Naive thymus-derived CD8-positive, alpha-beta T cell (primary cell): ENCODE data around the gene HBD. TPM values are rescaled to one million over a fixed set of nuclear protein-coding genes. Genes with fewer than 3 reads are reported as not detected.

ENCODE experiments used
- ATAC-seq, 2 donors: fragments of 150-1000 bp; cut with Tn5 transposase in 1 of 2; sonication (Bioruptor Pico), chemical (Tn5 transposase) in 1 of 2; 1 replicate in 1 of 2; 2 replicates in 1 of 2; pipeline ENCODE4 v1.10.0; 2021; ENCODE audit warnings: mild to moderate bottlenecking in 2 of 2, moderate library complexity in 2 of 2
- POLR2A ChIA-PET: fragments of 350-600 bp; sonication (Branson Sonifier 250); formaldehyde crosslinking; loops from one replicate; lab custom pipeline; 2021; ENCODE audit warnings: antibody characterized with exemption; lab: Charles Lee
- DNase-seq, 10 donors: peaks; one replicate each; pipeline versions ENCODE4 v3.0.0 to v3.0.0-alpha.2; 2020 to 2022
- H3K27ac Mint-ChIP-seq, 10 donors: one replicate each; pipeline ENCODE4 v1.8.0; 2020 to 2022; ENCODE audit warnings: mild to moderate bottlenecking in 10 of 10, mixed read lengths in 10 of 10, moderate library complexity in 4 of 10, inconsistent platforms in 1 of 10
- H3K27me3 Mint-ChIP-seq, 5 donors: one replicate each; pipeline ENCODE4 v1.8.0; 2021 to 2022; ENCODE audit warnings: mixed read lengths in 5 of 5
- H3K36me3 Mint-ChIP-seq, 3 donors: one replicate each; pipeline ENCODE4 v1.8.0; 2020 to 2022; ENCODE audit warnings: mixed read lengths in 3 of 3, mild to moderate bottlenecking in 2 of 3, inconsistent platforms in 1 of 3
- H3K4me1 Mint-ChIP-seq, 4 donors: one replicate each; pipeline ENCODE4 v1.8.0; 2021 to 2022; ENCODE audit warnings: mixed read lengths in 4 of 4
- H3K4me3 Mint-ChIP-seq, 10 donors: one replicate each; pipeline ENCODE4 v1.8.0; 2020 to 2022; ENCODE audit warnings: mild to moderate bottlenecking in 10 of 10, mixed read lengths in 10 of 10, moderate library complexity in 6 of 10, inconsistent platforms in 1 of 10
- H3K9me3 Mint-ChIP-seq, 9 donors: one replicate each; pipeline ENCODE4 v1.8.0; 2020 to 2022; ENCODE audit warnings: mixed read lengths in 9 of 9, mild to moderate bottlenecking in 3 of 9, inconsistent platforms in 1 of 9, moderate library complexity in 1 of 9
- polyA plus RNA-seq, 3 donors: library from polyadenylated mRNA; unstranded; fragments of 300-500 nt; fragmentation: Illumina TruSeq; gene quantifications; one replicate each; pipeline ENCODE4 v1.2.3, GENCODE V29; 2021
- total RNA-seq, 8 experiments: library from RNA in 2 of 8; stranded (reverse) in 2 of 8; gene quantifications; one replicate each; pipeline ENCODE4 v1.2.3 and lab custom pipeline; 2021 to 2026

Gene HBD
- total and polyA plus RNA-seq, 5 experiments from 2014 or later, result not detected

- H3K4me1 Mint-ChIP-seq, result no peaks in the 10 kb centered on the region
- peaks cover 0 to 14% (median 6%) of the 10 kb centered on the region in 5 donors for H3K27me3 Mint-ChIP-seq
- peaks cover 0 to 20% (median 3%) of the 10 kb centered on the region in 9 donors for H3K9me3 Mint-ChIP-seq
- H3K27ac Mint-ChIP-seq, result no peak overlapping the region
- no peaks in the 10 kb centered on the region for H3K36me3 Mint-ChIP-seq
- POLR2A ChIA-PET, result no interaction called here
- DNase-seq, result no peak
- H3K4me3 Mint-ChIP-seq, result no peak overlapping the region
- ATAC-seq, result no peak
These were observed 38.2 kb downstream of the HBD start for GRCh38 chr11:5196067-5196466.

DNA sequence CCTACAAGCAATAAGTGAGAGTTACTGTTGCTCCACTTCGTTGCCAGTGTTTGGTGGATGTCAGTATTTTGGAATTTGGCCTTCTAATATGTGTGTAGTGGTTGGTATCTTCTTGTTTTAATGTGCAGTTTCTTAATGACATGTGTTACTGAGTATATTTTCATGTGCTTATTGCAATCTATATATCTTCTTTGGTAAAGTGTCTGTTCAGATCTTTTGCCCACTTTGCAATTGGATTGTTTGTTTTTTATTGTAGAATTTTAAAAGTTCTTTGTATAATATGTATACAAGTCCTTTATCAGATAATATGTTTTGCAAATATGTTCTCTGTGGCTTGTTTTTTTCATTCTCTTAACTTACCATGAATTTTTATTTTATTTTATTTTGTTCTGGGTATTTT is 41.5 kb downstream of the HBD start:
- Mint-ChIP-seq H3K9me3 (peaks cover 0 to 37% (median 10%) of the 10 kb centered on the region in 9 donors), H3K27me3 (peaks cover 0 to 3% (median 0%) of the 10 kb centered on the region in 5 donors), H3K36me3 (peaks cover 0 to 9% (median 0%) of the 10 kb centered on the region in 3 donors), H3K4me3 (no peak overlapping the region), H3K4me1 (no peaks in the 10 kb centered on the region), H3K27ac (no peak overlapping the region)
- POLR2A ChIA-PET, result no interaction called here
- ATAC-seq (no peak), DNase-seq (no peak)

- Mint-ChIP-seq H3K27me3 (peaks cover 0 to 12% (median 1%) of the 10 kb centered on the region in 5 donors), H3K27ac (no peak overlapping the region), H3K9me3 (peaks cover 0 to 26% (median 10%) of the 10 kb centered on the region in 9 donors), H3K36me3 (peaks cover 0 to 9% (median 0%) of the 10 kb centered on the region in 3 donors), H3K4me1 (no peaks in the 10 kb centered on the region), H3K4me3 (no peak overlapping the region)
- POLR2A ChIA-PET, result no interaction called here
- no peak for DNase-seq
- no peak for ATAC-seq
These were observed 46.1 kb downstream of the HBD start for GRCh38 chr11:5188201-5188600.

Other genes with a start within 250 kb of the HBD start
- gene OR51L1, start 239.6 kb downstream of the HBD start, total RNA-seq, result not detected
- gene OR51L1, start 239.6 kb downstream of the HBD start, polyA plus RNA-seq, result not detected
- not detected for gene OR52J3, start 188.0 kb downstream of the HBD start, total RNA-seq
- gene OR52J3, start 188.0 kb downstream of the HBD start, polyA plus RNA-seq, result not detected
- not detected for gene OR52E2, start 174.9 kb downstream of the HBD start, total RNA-seq
- gene OR52E2, start 174.9 kb downstream of the HBD start, polyA plus RNA-seq, result not detected
- gene OR52E1, start 164.9 kb downstream of the HBD start, total RNA-seq, result not detected
- not detected for gene OR52E1, start 164.9 kb downstream of the HBD start, polyA plus RNA-seq
- gene OR52A5, start 96.1 kb downstream of the HBD start, total RNA-seq, result not detected
- not detected for gene OR52A5, start 96.1 kb downstream of the HBD start, polyA plus RNA-seq
- not detected for gene OR52A1, start 79.7 kb downstream of the HBD start, total RNA-seq
- not detected for gene OR52A1, start 79.7 kb downstream of the HBD start, polyA plus RNA-seq
- not detected for gene OR51V1, start 33.8 kb downstream of the HBD start, total RNA-seq
- not detected for gene OR51V1, start 33.8 kb downstream of the HBD start, polyA plus RNA-seq
- gene HBB, start 7.4 kb downstream of the HBD start, total RNA-seq, result not detected
- gene HBB, start 7.4 kb downstream of the HBD start, polyA plus RNA-seq, result under 1 TPM in 2 of 3 donors, not detected in 1; 0.88 to 0.89 TPM
- not detected for gene HBG1, start 15.4 kb upstream of the HBD start, total RNA-seq
- not detected for gene HBG1, start 15.4 kb upstream of the HBD start, polyA plus RNA-seq
- not detected for gene HBG2, start 20.3 kb upstream of the HBD start, total RNA-seq
- gene HBG2, start 20.3 kb upstream of the HBD start, polyA plus RNA-seq, result not detected
- gene HBE1, start 35.5 kb upstream of the HBD start, total RNA-seq, result not detected
- gene HBE1, start 35.5 kb upstream of the HBD start, polyA plus RNA-seq, result not detected
- gene OR51B4, start 67.5 kb upstream of the HBD start, total RNA-seq, result not detected
- gene OR51B4, start 67.5 kb upstream of the HBD start, polyA plus RNA-seq, result not detected
- gene OR51B2, start 89.8 kb upstream of the HBD start, total RNA-seq, result not detected
- not detected for gene OR51B2, start 89.8 kb upstream of the HBD start, polyA plus RNA-seq
- not detected for gene OR51B5, start 109.0 kb upstream of the HBD start, total RNA-seq
- gene OR51B5, start 109.0 kb upstream of the HBD start, polyA plus RNA-seq, result not detected
- not detected for gene OR51B6, start 117.0 kb upstream of the HBD start, total RNA-seq
- not detected for gene OR51B6, start 117.0 kb upstream of the HBD start, polyA plus RNA-seq
- not detected for gene OR51M1, start 149.3 kb upstream of the HBD start, total RNA-seq
- not detected for gene OR51M1, start 149.3 kb upstream of the HBD start, polyA plus RNA-seq
- not detected for gene OR51Q1, start 187.6 kb upstream of the HBD start, total RNA-seq
- gene OR51Q1, start 187.6 kb upstream of the HBD start, polyA plus RNA-seq, result not detected
- gene OR51I1, start 207.0 kb upstream of the HBD start, total RNA-seq, result not detected
- gene OR51I1, start 207.0 kb upstream of the HBD start, polyA plus RNA-seq, result not detected
- not detected for gene OR51I2, start 214.8 kb upstream of the HBD start, total RNA-seq
- gene OR51I2, start 214.8 kb upstream of the HBD start, polyA plus RNA-seq, result not detected